Cardiac septum (tissue), 1 donor: ENCODE measurements around the gene ETNK1. TPM values are rescaled to one million over a fixed set of nuclear protein-coding genes. Genes with fewer than 3 reads are reported as not detected.

Experiments used
- DNase-seq: peaks from one replicate; pipeline ENCODE4 v3.0.0-alpha.2; 2020; ENCODE audit warnings: low spot score
- intact Hi-C: fragments of 100-400 bp; cut with DNase I; formaldehyde crosslinking; loops from one replicate; pipeline ENCODE4 v1.14.0; 2022
- total RNA-seq: library from RNA; stranded (reverse); fragmentation: NEBNext Ultra II Directional; extraction: Animal tissue kit (Norgen Biotek cat#: 25700); gene quantifications from one replicate; pipeline ENCODE4 v1.2.1, GENCODE V29; 2021
- donor health status: DM: no; HTN: no; CAD: no.

ETNK1 gene
- total RNA-seq, 1 donor from 2014 or later, result 20.6 TPM

DNA sequence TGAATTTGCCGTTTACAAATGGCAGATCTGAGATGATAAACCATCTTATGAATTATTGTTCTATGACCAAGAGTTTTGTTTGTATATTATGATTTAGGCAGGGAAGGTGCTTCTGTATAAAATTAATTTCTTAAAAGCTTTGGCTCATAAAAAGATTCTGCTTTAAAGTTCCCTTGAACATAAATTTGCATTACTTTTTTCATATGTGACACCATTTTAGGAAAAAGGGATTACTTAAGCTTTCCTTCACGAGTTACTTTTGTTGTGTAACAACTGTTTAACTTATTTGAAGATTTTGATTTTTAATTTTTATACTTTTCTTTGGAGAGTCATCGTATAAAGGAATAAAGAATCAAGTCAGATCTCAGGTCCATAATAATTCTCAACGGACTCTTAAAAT is 3.3 kb downstream of the ETNK1 start:
- intact Hi-C loops, result no loop called here
- no peak for DNase-seq

DNA sequence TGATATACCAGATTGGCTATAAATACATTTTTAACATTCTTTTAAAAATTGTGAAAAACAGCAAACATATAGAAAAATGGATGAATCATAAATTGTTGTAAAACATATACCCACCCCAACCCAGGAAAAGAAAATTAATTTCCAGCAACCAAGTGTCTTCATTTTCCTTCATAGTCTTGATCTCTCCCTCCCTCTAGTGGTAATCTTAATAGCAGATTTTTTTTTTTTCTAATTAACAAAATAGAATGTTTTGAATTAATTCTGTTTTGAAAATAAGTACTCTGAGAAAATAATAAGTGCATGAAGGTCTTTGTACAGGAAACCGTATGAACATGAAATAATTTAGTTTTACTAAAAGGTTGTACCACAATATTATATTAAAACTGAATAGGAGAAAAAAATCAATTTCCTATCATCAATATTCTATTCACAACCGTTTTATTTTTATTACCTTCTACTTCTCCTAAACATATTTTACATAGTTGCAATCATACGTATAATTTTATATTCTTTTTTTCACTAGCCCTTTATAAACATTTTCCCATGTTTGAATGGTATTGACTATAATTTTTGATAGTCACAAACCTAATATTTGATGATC is 7.0 kb downstream of the ETNK1 start:
- intact Hi-C loops, result no loop called here
- DNase-seq, result no peak

DNA sequence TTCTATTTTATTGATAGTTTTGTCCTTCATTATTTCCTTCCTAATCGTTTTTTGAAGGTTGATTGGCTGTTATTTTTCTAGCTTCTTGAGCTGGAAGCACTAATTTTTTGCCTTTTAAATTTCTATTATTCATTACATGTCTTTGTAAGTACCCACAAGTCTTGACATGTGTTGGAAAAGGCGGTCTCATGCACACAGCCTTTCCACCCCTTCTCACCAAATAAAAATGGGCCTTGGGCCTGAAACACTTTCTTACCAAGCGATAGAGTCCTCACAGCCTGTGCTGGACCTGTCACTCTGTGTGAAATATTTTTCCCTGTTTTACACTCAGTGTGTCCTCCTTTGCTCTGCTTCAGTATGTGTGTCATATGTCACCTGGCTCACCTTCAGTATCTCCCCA is 9.9 kb downstream of the ETNK1 start:
- intact Hi-C loops, result no loop called here
- no peak for DNase-seq

DNA sequence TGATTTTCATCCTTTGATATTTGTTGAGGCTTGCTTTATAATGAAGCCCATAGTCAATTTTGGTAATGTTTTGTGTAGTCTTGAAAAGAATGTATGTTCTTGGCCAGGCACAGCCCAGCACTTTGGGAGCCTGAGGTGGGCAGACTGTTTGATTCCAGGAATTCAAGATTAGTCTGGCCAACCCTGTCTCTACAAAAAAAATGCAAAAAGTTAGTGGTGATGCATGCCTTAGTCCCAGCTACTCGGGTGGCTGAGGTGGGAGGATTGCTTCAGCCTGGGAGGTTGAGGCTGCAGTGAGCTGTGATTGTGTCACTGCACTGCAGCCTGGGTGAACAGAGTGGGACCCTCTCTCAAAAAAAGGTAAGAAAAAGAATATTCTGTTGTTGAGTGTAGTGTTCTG is 10.8 kb downstream of the ETNK1 start:
- no peak for DNase-seq
- intact Hi-C loops, result no loop called here

DNA sequence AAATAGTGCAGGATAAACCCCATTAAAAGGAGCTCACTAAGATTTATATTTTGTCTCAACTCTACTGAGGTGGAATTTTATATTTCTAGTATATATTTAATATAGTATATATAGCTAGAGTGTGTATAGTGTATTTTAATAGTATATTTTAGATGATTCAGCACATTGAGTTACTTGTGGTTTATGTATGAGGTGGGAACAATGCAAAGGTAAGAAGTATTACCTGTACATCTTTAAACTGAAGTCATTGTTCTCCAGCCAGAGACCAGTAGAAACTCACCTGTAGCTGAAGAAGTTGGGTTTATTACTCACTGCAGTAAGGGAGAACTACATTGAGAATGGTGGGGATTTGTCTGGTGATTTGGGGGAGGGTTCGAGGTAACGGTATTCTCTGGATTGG is 15.9 kb downstream of the ETNK1 start:
- DNase-seq, result no peak
- intact Hi-C loops, result no loop called here

DNA sequence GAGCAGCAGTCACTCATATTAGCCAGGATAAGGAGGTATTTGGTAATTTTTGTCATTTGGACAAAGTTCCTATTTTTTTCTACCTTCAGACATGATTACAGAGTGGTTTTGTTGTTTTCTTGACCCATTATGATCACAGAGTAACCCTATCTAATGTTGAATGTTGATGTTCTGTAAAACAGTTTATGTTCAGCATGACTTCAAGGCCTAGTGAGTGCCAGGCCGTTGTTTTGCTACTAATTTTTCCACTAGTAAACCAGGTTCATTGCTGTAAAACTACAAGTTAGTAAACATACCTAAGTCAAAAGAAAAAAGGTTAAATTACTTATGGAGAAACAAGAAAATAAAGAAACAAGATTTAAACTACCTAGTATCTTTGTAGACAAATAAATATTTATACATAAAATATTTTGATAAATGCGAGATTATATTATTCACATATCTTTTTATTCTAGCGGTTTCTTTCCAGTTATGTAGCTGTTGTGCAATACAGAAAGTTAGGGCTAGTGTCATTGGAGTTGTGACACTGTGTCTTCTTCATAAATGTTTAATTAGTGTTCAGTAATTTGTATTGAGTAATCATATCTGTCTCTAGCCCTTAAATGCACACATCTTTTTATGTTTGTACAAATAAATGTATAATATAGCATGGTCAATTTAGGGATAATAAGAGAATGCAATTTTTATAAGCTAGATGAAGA is 16.5 kb downstream of the ETNK1 start:
- intact Hi-C loops, result no loop called here
- DNase-seq, result no peak

DNA sequence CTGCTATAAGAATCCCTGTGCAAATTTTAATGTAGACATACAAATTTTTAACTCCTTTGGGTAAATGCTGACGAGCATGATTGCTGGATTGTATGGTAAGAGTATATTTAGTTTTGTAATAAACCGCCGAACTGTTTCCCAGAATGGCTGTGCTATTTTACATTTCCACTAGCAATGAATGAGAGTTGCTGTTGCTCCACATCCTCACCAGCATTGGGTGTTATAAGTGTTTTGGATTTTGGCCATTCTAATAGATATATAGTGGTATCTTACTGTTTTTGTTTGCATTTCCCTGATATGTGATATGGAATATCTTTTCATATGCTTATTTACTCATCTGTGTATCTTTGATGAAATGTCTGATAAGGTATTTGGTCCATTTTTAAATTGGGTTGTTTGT is 23.7 kb downstream of the ETNK1 start:
- intact Hi-C loops, result no loop called here
- DNase-seq, result no peak

DNA sequence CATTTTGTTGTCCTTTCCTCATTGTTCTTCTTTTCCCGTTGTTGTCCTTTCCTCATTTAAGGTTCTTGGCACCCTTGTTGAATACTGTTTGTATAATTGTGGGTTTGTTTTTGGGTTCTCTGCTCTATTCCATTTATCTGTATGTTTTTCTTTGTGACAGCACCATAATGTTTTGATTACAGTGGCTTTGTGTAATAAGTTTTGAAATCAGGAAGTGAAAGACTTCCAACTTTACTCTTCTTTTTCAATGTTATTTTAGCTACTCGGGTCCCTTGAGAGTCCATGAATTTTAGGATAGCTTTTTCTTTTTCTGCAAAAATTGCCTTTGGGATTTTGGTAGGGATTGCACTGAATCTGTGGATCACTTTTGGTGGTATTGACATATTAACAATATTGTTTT is 28.1 kb downstream of the ETNK1 start:
- intact Hi-C loops, result no loop called here
- no peak for DNase-seq

DNA sequence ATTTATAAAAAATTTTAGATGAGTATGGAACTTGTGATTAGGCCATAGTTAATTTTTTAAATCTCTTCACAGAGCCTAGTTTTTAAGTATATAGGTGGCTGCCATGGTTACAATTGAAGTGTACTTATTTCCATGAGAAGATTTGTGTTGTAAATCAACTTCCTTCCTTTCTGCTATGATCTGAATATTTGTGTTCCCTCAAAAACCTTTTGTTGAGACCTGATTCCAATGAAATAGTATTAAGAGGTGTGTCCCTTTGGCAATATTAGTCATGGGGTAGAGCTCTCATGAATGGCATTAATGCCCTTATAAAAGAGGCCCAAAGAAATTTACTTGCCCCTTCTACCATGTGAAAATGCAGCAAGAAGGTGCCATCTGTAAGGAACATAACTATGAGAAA is 28.8 kb downstream of the ETNK1 start:
- intact Hi-C loops, result no loop called here
- no peak for DNase-seq

DNA sequence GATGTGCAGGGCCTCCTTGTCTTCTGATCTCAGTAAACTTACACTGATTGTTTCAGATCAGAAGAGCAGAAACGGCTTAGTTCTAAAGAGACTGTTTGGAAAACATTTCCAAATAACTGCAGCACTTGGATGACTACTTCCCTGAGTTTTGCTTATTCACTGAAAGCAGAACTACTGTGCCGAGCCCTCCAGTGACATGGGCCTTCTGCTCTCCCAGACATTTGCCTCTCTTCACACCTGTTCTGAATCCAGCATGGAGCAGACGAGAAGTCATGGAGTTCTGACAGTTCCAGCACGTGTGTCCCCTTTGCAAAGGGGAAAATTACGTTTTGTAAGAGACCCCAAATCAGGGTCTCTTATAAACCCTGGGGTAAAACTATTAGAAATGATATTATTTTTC is 31.4 kb downstream of the ETNK1 start:
- no peak for DNase-seq
- intact Hi-C loops, result no loop called here

DNA sequence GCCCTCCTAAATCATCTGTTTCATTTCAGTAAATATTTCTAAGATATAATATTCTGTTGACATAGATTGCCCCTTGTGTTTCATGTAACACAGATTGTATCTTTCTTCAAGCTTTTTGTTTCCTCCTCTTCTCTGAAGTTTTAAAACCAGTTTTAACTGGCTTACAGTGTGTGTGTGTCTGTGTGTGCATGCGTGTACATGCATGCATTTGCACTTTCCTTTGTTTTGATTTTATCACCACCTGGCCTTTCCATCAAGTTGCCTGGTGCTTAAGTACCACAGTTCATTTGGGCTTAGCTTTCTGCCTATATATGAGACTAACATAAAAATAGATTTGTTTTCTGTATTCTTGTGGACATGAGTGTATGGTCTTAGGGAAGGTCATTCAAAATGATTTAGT is 31.9 kb downstream of the ETNK1 start:
- intact Hi-C loops, result no loop called here
- no peak for DNase-seq

DNA sequence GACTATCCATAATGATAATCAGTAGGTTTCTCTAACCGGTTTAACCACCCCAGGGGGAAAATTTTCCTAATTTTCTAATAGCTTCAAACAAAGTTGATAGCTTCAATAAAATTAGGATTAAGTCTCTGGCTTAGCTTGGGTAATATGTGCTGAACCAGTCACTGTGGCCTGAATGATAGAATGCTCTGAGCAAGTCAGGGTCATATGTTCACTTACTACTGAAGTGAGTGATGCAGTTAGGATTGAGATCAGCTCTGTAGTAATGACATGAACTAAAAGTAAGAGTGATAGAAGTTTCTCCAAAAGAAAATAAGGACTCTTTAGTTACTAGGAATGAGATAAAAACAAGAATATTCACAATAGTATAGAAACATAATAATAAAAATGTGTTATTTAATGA is 32.6 kb downstream of the ETNK1 start:
- intact Hi-C loops, result no loop called here
- DNase-seq, result no peak

DNA sequence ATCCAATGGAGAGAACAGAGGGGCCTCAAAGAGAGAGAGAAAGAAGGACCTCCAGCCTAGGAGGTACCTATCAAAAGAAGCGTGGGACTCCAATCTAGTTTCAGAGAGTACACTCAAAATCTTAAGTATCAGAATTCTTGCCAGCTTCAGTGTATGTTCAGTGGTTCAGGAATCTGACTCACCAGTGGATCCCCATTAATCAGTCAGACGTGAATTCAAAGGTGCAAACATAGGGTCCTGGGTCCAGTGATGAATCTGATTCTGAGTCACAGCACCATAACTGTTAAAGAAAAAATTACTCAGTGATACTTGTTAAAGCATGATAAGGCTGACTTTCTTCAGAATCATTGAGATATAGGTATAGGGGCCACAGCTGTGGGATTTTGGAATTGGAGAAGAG is 33.2 kb downstream of the ETNK1 start:
- no peak for DNase-seq
- intact Hi-C loops, result no loop called here

DNA sequence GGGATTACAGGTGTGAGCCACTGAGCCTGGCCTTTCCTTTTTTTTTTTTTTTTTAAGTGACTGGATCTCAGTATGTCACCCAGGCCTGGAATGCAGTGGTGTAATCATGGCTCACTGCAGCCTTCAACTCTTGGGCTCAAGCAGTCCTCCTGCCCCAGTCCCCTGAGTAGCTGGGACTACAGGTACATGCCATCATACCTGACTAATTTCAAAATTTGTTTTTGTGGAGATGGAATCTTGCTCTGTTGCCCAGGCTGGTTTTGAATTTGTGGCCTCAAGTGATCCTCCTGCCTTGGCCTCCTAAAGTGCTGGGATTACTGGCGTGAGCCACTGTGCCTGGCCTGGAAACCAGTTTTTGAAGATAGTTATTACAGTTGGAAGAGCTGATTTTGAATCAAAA is 37.4 kb downstream of the ETNK1 start:
- DNase-seq, result no peak

DNA sequence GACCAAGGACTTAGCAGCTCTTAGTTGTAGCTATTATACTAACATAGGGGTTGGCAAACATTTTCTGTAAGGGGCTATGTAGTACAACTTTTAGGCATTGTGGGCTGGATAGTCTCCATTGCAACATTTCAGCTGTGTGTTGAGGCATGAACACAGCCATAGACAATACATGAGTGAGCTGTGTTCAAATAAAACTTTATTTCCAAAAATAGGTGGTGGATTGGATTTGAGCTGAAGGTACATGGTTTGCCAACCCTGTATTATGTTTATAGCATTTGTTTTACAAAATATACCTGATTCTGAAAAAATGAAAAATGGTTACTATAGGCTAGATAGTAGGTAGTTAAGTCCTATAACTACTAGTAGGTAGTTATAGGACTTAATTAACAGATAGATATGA is 40.5 kb downstream of the ETNK1 start:
- no peak for DNase-seq

More for the DNA sequence above, 37.4 kb downstream of the ETNK1 start:
- intact Hi-C loops, result no loop called here

DNA sequence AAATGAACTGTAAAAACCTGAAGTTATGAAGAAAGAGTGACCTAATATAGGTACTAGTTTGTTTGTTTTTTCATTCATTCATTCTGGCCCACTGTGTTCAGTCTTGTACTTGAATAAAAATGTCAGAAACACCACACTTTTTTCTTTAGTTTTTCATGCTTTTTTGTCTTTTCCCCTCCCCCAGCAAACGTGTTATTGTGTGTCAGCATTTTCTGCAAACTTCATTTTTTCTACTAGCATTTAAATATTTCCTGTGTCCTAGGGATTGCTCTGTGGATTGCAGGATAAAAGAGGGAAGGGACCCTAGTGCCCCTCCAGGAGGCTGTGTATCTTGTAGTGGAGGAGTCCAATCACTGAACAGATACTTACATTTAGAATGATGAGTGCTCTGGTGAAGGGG is 42.2 kb downstream of the ETNK1 start:
- DNase-seq, result no peak
- intact Hi-C loops, result no loop called here

More for the DNA sequence above, 40.5 kb downstream of the ETNK1 start:
- intact Hi-C loops, result no loop called here

DNA sequence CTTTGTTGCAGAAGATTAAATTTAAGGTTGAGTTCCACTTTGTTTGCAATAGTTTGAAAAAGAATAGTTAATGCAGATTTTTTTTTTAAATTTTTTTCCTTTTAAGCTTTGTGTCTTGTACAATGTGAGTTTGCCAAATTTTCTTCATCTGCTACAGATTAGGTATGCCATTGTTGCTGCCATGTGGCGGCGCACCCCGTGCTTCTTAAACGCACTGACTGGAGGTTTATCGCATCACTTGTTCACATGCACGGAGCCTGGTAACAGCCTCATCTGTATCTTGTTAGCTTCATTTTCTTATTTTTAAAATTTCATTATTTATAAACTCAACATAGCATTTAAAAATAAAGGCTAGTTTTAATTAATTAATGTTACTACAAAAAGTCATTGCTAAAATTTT is 43.5 kb downstream of the ETNK1 start:
- no peak for DNase-seq
- intact Hi-C loops, result no loop called here

DNA sequence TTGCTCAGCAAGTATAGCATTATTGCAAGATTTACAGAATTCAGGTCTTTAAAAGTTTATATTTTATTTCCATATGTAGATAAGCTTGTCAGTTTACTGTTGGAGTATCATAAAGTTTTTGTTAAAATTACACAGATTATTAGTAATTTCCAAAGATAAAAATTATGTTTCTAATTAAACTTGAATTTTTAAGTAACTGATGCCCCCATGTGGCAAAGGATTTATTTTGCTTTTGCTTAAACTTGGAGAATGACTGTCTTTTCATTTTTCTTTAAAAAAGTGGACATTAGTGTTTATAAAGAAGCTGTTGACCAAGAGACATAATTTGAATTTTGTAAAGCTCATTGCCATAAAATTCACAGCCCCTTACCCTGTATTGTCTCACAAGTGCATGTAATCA is 45.8 kb downstream of the ETNK1 start:
- DNase-seq, result no peak
- intact Hi-C loops, result no loop called here

DNA sequence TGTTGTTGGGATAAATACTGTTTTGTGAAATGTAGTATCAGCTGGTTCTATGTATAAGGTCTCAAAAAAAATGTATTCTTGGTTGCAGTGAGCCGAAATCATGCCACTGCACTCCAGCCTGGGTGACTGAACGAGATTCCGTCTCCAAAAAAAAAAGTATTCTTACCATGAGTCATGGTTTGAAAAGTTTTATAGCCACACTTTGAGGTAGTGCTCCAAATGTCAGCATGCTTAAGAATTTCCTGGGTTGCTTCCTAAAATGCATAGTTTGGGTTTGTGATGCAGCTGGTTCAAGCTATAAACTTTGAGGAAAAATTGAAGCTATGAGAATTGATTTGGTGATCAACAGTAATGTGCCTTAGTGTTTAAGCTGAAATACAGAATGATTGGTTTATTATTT is 48.0 kb downstream of the ETNK1 start:
- intact Hi-C loops, result no loop called here
- DNase-seq, result no peak

DNA sequence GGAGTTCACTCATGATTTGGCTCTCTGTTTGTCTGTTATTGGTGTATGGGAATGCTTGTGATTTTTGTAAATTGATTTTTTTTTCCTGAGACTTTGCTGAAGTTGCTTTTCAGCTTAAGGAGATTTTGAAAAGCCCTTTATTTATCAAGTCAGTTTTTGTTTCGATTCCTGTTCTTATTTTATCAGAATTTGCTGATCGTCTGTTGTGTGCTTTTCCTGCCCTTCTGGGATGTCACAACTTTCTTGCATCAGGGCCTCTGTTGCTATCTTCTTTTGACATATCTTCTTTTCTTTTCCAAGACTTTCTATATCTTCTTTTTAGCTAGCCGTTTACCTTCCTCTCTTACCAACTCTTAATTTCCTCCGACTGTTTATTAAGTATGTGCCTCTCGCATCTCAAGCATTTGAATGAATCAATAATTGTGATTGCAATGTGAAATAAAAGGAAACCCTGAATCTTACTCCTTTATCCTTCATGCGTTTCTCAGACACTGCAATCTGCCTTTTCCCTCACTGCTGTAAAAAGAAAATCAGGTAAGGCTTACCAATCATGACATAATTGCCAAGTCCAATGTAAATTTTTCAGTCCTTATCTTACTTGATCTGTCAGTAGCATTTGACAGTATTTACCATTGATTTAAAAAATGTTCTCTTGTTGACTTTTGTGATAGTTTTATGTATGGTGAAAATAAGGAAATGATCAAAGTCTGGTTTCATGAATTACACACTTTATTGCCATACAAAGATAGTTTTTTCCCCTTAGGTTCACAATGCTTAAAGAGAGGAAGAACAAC is 53.0 kb downstream of the ETNK1 start:
- intact Hi-C loops, result no loop called here
- DNase-seq, result no peak

DNA sequence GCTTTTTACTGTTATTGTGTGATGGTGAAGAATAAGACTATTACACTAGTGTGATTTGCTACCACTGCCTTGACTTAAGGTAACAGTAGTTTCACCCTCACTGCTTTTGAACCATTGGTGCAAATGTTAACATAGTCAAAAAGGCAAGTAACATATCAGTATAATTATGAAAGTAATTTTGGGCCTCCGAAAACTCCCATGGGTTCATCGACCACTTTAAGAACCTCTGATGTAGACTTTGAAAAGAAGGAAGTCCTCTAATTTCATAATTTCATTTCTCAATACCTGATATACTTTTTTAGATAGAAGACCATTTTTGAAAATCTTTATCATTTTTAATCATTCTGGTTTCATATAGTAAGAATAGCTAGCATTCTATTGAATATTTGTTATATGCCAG is 57.7 kb downstream of the ETNK1 start:
- intact Hi-C loops, result no loop called here
- DNase-seq, result no peak
